Choroid plexus epithelial cell (primary cell): ENCODE data around the gene PRKAG2.

Experiments used
- DNase-seq: peaks from one replicate; pipeline ENCODE4 v3.0.0-alpha.2; 2010; ENCODE audit warnings: low read depth
- H3K4me3 ChIP-seq: 2 replicates; pipeline ENCODE4 v1.5.1; 2011; ENCODE audit warnings: low read depth, mild to moderate bottlenecking, control low read depth, low read length, moderate library complexity
- TF ChIP-seq, protein P1 (sequence below): conservative IDR thresholded peaks from 2 replicates; pipeline ENCODE4 v1.5.1; 2011; ENCODE audit warnings: low read depth, mild to moderate bottlenecking, control low read depth, inconsistent platforms, low read length, moderate library complexity

PRKAG2 gene

GRCh38 chr7:151738925-151739324 is 138.0 kb downstream of the PRKAG2 start:
- H3K4me3 ChIP-seq = no peak overlapping the region
- DNase-seq = no peak
- TF ChIP-seq, protein P1, sequence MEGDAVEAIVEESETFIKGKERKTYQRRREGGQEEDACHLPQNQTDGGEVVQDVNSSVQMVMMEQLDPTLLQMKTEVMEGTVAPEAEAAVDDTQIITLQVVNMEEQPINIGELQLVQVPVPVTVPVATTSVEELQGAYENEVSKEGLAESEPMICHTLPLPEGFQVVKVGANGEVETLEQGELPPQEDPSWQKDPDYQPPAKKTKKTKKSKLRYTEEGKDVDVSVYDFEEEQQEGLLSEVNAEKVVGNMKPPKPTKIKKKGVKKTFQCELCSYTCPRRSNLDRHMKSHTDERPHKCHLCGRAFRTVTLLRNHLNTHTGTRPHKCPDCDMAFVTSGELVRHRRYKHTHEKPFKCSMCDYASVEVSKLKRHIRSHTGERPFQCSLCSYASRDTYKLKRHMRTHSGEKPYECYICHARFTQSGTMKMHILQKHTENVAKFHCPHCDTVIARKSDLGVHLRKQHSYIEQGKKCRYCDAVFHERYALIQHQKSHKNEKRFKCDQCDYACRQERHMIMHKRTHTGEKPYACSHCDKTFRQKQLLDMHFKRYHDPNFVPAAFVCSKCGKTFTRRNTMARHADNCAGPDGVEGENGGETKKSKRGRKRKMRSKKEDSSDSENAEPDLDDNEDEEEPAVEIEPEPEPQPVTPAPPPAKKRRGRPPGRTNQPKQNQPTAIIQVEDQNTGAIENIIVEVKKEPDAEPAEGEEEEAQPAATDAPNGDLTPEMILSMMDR = no peak

- peak; percentile 98 for DNase-seq
- TF ChIP-seq, protein P1 = peak; percentile 72
- peak overlapping the region; percentile 58 for H3K4me3 ChIP-seq
Observed at GRCh38 chr7:151736403-151736909, 140.5 kb downstream of the PRKAG2 start.

DNA sequence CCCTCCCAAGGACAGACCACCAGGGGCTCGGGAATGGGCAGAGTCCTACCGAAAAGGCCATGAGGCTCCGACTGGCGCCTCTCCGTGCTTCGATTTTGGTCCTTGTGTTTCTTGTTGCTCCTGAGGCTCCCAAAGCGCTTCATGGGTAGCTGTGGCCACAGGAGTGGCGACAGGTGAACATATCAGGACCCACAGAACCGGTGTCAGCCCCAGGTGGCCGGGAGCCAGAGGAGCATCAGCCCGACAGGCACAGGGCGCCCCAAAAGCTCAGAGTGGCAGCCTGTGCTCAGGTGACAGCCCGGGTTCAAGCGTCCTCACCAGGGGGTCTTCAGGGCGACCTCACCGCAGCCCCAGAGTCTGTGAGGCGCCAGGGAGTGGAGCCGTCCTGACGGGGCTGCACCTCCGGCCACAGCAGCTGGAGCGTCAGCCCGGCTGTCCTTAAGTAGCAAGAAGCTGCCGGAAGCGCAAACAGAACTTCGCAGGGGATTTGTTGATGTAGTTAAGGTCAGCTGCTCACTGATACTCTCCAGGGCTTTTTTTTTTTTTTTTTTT is 141.0 kb downstream of the PRKAG2 start:
- peak overlapping the region; percentile 58 for H3K4me3 ChIP-seq
- TF ChIP-seq, protein P1 = no peak
- DNase-seq = no peak

DNA sequence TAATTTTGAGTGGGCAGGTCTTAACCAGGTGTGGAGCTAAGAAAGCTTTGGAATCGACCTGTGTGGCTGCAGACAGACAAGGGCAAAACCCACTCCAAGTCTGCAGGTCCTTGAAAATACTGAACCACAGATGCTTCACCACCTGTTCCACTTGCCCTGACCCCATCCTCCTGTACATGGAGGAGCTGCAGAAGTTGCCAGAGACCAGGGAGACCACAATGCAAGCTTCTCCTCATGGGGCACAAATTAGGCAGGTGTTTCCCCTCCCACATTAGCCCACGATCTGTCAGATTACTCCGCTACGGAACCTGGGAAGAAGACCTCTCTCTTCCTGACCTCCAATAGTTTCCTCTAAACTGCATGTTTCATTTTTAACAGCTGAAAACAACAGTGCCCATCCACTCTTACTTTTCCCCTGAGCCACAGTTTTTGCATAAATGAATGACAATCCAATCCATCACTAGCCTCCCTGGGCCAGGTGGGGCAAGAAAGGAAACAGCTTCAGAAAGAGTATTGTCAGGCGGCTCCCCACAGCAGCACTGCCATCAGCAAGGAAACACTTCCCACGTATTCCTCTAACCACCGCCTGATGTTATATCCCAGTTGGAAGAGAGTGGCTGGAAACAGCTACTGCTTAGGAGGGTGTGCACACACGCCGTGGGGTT is 141.6 kb downstream of the PRKAG2 start:
- peak overlapping the region; percentile 58 for H3K4me3 ChIP-seq
- TF ChIP-seq, protein P1 = no peak
- DNase-seq = no peak

GRCh38 chr7:151732834-151733592 is 143.9 kb downstream of the PRKAG2 start:
- H3K4me3 ChIP-seq = no peak overlapping the region
- TF ChIP-seq, protein P1 = no peak
- no peak for DNase-seq

DNA sequence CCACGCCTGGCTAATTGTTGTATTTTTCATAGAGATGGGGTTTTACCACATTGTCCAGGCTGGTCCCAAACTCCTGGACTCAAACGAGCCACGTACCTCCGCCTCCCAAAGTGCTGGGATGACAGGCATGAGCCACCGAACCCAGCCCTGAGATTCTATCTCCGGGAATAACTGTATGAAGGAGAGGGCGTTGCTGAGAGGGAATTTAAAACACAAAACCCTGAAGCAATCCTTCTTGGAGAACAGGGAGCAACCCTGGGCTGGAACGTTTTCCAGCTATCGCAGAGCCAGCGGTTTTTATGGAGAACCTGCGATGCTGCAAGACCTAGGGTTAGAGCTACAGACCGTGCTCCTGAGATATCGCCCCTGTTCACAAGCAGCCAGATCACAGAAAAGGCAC is 144.6 kb downstream of the PRKAG2 start:
- H3K4me3 ChIP-seq = no peak overlapping the region
- TF ChIP-seq, protein P1 = no peak
- DNase-seq = no peak
